CD4-positive, alpha-beta T cell (primary cell): ENCODE data around the gene COL4A3. TPM values are rescaled to one million over a fixed set of nuclear protein-coding genes. Genes with fewer than 3 reads are reported as not detected.

Source experiments
- ATAC-seq: fragments of 200-7000 bp; cut with Tn5 transposase; one replicate; pipeline ENCODE4 v1.10.0; 2022; ENCODE audit warnings: mild to moderate bottlenecking; ENCODE audit not compliant: poor library complexity
- CTCF ChIA-PET: fragments of 350-600 bp; sonication (Branson Sonifier 250); formaldehyde crosslinking; loops from one replicate; lab custom pipeline; 2021; ENCODE audit warnings: antibody characterized with exemption, inconsistent platforms; lab: Charles Lee
- POLR2A ChIA-PET: fragments of 350-600 bp; sonication (Branson Sonifier 250); formaldehyde crosslinking; loops from one replicate; lab custom pipeline; 2021; ENCODE audit warnings: antibody characterized with exemption, inconsistent platforms; lab: Charles Lee
- DNase-seq, 14 experiments: peaks; one replicate each; pipeline ENCODE4 v3.0.0-alpha.2; 2013 to 2020; ENCODE audit warnings: mixed read lengths in 2 of 14
- H3K27ac ChIP-seq, 2 donors: one replicate each; pipeline versions ENCODE4 v1.5.1 to v1.7.0; 2013; ENCODE audit warnings: low read length in 2 of 2, low read depth in 1 of 2, mild to moderate bottlenecking in 1 of 2
- H3K27me3 ChIP-seq, 2 experiments: 1 replicate in 1 of 2; 2 replicates in 1 of 2; pipeline versions ENCODE4 v1.6.1 to v1.7.0; 2013; ENCODE audit warnings: low read length in 2 of 2, control low read depth in 1 of 2, mild to moderate bottlenecking in 1 of 2, moderate library complexity in 1 of 2; ENCODE audit not compliant: insufficient read depth in 2 of 2, control insufficient read depth in 1 of 2
- H3K36me3 ChIP-seq: one replicate; pipeline ENCODE4 v1.6.1; 2013; ENCODE audit warnings: low read length, control low read depth; ENCODE audit not compliant: insufficient read depth
- H3K4me1 ChIP-seq: one replicate; pipeline ENCODE4 v1.6.1; 2013; ENCODE audit warnings: low read length, control low read depth; ENCODE audit not compliant: insufficient read depth
- H3K4me3 ChIP-seq: one replicate; pipeline ENCODE4 v1.5.1; 2013; ENCODE audit warnings: mild to moderate bottlenecking, low read length, moderate library complexity
- H3K9me3 ChIP-seq, 2 experiments: 1 replicate in 1 of 2; 2 replicates in 1 of 2; pipeline versions ENCODE4 v1.6.1 to v1.7.0; 2013; ENCODE audit warnings: low read length in 2 of 2, mild to moderate bottlenecking in 2 of 2, control low read depth in 1 of 2, moderate library complexity in 1 of 2; ENCODE audit not compliant: control insufficient read depth in 1 of 2, insufficient read depth in 1 of 2
- H3K27ac Mint-ChIP-seq: one replicate; pipeline ENCODE4 v1.8.0; 2020; ENCODE audit warnings: mixed read lengths
- H3K27me3 Mint-ChIP-seq: one replicate; pipeline ENCODE4 v1.8.0; 2021; ENCODE audit warnings: mixed read lengths
- H3K36me3 Mint-ChIP-seq: one replicate; pipeline ENCODE4 v1.8.0; 2021; ENCODE audit warnings: low read depth, mixed read lengths
- H3K4me1 Mint-ChIP-seq: one replicate; pipeline ENCODE4 v1.8.0; 2021; ENCODE audit warnings: low read depth, mixed read lengths
- H3K4me3 Mint-ChIP-seq: one replicate; pipeline ENCODE4 v1.8.0; 2020; ENCODE audit warnings: mild to moderate bottlenecking, mixed read lengths
- H3K9me3 Mint-ChIP-seq: one replicate; pipeline ENCODE4 v1.8.0; 2020; ENCODE audit warnings: mixed read lengths
- CTCF ChIP-seq: fragments of 200-600 bp; IDR thresholded peaks from one replicate; pipeline ENCODE4 v1.8.0; 2022; ENCODE audit warnings: antibody characterized with exemption, mild to moderate bottlenecking
- intact Hi-C, 2 experiments: fragments of 100-400 bp; cut with DNase I in 1 of 2; cut with micrococcal nuclease in 1 of 2; formaldehyde crosslinking; loops; one replicate each; pipeline versions ENCODE4 v1.15.1 to v1.9.0; 2023 to 2025; cut with DNase I, micrococcal nuclease
- total RNA-seq, 174 experiments: library from RNA in 2 of 174; stranded (reverse) in 2 of 174; gene quantifications; one replicate each; pipeline ENCODE4 v1.2.3 and lab custom pipeline; 2021 to 2026

The COL4A3 gene
- total RNA-seq, 2 experiments from 2014 or later, result not detected

- no peak for TF ChIP-seq CTCF
- H3K9me3 Mint-ChIP-seq, result no peaks in the 10 kb centered on the region
- H3K27me3 ChIP-seq, result peaks cover 6 to 24% of the 10 kb centered on the region in 2 experiments
- no peak overlapping the region for H3K27ac Mint-ChIP-seq
- H3K4me3 ChIP-seq, result no peak overlapping the region
- peaks cover 63% of the 10 kb centered on the region for H3K27me3 Mint-ChIP-seq
- H3K9me3 ChIP-seq, result peaks cover 0 to 4% of the 10 kb centered on the region in 2 experiments
- H3K36me3 ChIP-seq, result no peaks in the 10 kb centered on the region
- POLR2A ChIA-PET, result no interaction called here
- H3K27ac ChIP-seq, result no peak overlapping the region
- CTCF ChIA-PET, result no interaction called here
- intact Hi-C loops, result no loop called here
- no peaks in the 10 kb centered on the region for H3K36me3 Mint-ChIP-seq
- ATAC-seq, result no peak
- no peaks in the 10 kb centered on the region for H3K4me1 Mint-ChIP-seq
- H3K4me3 Mint-ChIP-seq, result no peak overlapping the region
- DNase-seq, result no peak
- no peaks in the 10 kb centered on the region for H3K4me1 ChIP-seq
Observed at GRCh38 chr2:227154986-227155774, 9.2 kb upstream of the COL4A3 start.

GRCh38 chr2:227160164-227160563 lies 4.3 kb upstream of the COL4A3 start:
- peaks cover 23 to 45% of the 10 kb centered on the region in 2 experiments for H3K27me3 ChIP-seq
- H3K9me3 ChIP-seq, result peaks cover 4 to 6% of the 10 kb centered on the region in 2 experiments
- ATAC-seq, result no peak
- intact Hi-C loops, result no loop called here
- Mint-ChIP-seq H3K27ac (no peak overlapping the region), H3K9me3 (no peaks in the 10 kb centered on the region), H3K36me3 (no peaks in the 10 kb centered on the region), H3K4me3 (no peak overlapping the region), H3K27me3 (peaks cover 63% of the 10 kb centered on the region), H3K4me1 (peaks cover 4% of the 10 kb centered on the region)
- DNase-seq, result no peak
- TF ChIP-seq CTCF, result no peak
- H3K36me3 ChIP-seq, result no peaks in the 10 kb centered on the region
- H3K4me1 ChIP-seq, result peaks cover 14% of the 10 kb centered on the region
- no peak overlapping the region for H3K4me3 ChIP-seq
- no peak overlapping the region for H3K27ac ChIP-seq
- CTCF ChIA-PET, result no interaction called here
- POLR2A ChIA-PET, result no interaction called here

GRCh38 chr2:227161947-227162346 lies 2.5 kb upstream of the COL4A3 start:
- no peaks in the 10 kb centered on the region for H3K36me3 Mint-ChIP-seq
- H3K4me3 ChIP-seq, result no peak overlapping the region
- no peaks in the 10 kb centered on the region for H3K36me3 ChIP-seq
- H3K27ac ChIP-seq, result no peak overlapping the region
- intact Hi-C loops, result no loop called here
- no peaks in the 10 kb centered on the region for H3K9me3 Mint-ChIP-seq
- ATAC-seq (no peak), DNase-seq (no peak)
- peaks cover 68% of the 10 kb centered on the region for H3K27me3 Mint-ChIP-seq
- peaks cover 23 to 54% of the 10 kb centered on the region in 2 experiments for H3K27me3 ChIP-seq
- peaks cover 14% of the 10 kb centered on the region for H3K4me1 ChIP-seq
- H3K4me3 Mint-ChIP-seq, result no peak overlapping the region
- no peak for TF ChIP-seq CTCF
- no peak overlapping the region for H3K27ac Mint-ChIP-seq
- POLR2A ChIA-PET, result no interaction called here
- CTCF ChIA-PET, result no interaction called here
- peaks cover 4 to 6% of the 10 kb centered on the region in 2 experiments for H3K9me3 ChIP-seq
- peaks cover 4% of the 10 kb centered on the region for H3K4me1 Mint-ChIP-seq
